HL-60 (cell line): ENCODE measurements around the gene BCL6B.

ENCODE experiments used
- GABPA ChIP-seq: IDR thresholded peaks from 2 replicates; pipeline ENCODE4 v1.6.1; 2012; ENCODE audit warnings: low read depth
- POLR2AphosphoS5 ChIP-seq: IDR thresholded peaks from 2 replicates; pipeline ENCODE4 v1.6.1; 2012; ENCODE audit warnings: low read depth
- TF ChIP-seq, protein P1 (sequence below): IDR thresholded peaks from one replicate; pipeline ENCODE4 v1.5.1; 2011; ENCODE audit warnings: low read length, control low read depth, inconsistent platforms; ENCODE audit not compliant: insufficient read depth
- TF ChIP-seq, protein P2 (sequence below): IDR thresholded peaks from 2 replicates; pipeline ENCODE4 v1.6.1; 2012; ENCODE audit warnings: low read depth; ENCODE audit not compliant: insufficient replicate concordance

DNA sequence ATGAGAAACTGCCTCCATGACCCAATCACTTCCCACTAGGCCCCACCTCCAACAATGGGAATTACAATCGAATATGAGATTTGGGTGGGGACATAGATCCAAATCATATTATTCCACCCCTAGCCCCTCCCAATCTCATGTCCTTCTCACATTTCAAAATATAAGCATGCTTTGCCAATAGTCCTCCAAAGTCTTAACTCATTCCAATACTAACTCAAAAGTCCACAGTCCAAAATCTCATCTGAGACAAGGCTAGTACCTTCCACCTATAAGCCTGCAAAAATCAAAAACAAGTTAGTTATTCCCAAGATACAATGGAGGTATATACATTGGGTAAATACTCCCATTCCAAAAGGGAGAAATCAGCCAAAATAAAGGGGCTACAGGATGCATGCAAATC is 44.3 kb downstream of the BCL6B start:
- TF ChIP-seq, protein P1, sequence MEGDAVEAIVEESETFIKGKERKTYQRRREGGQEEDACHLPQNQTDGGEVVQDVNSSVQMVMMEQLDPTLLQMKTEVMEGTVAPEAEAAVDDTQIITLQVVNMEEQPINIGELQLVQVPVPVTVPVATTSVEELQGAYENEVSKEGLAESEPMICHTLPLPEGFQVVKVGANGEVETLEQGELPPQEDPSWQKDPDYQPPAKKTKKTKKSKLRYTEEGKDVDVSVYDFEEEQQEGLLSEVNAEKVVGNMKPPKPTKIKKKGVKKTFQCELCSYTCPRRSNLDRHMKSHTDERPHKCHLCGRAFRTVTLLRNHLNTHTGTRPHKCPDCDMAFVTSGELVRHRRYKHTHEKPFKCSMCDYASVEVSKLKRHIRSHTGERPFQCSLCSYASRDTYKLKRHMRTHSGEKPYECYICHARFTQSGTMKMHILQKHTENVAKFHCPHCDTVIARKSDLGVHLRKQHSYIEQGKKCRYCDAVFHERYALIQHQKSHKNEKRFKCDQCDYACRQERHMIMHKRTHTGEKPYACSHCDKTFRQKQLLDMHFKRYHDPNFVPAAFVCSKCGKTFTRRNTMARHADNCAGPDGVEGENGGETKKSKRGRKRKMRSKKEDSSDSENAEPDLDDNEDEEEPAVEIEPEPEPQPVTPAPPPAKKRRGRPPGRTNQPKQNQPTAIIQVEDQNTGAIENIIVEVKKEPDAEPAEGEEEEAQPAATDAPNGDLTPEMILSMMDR, result no peak
- TF ChIP-seq POLR2AphosphoS5 (no peak), GABPA (no peak)
- TF ChIP-seq, protein P2, sequence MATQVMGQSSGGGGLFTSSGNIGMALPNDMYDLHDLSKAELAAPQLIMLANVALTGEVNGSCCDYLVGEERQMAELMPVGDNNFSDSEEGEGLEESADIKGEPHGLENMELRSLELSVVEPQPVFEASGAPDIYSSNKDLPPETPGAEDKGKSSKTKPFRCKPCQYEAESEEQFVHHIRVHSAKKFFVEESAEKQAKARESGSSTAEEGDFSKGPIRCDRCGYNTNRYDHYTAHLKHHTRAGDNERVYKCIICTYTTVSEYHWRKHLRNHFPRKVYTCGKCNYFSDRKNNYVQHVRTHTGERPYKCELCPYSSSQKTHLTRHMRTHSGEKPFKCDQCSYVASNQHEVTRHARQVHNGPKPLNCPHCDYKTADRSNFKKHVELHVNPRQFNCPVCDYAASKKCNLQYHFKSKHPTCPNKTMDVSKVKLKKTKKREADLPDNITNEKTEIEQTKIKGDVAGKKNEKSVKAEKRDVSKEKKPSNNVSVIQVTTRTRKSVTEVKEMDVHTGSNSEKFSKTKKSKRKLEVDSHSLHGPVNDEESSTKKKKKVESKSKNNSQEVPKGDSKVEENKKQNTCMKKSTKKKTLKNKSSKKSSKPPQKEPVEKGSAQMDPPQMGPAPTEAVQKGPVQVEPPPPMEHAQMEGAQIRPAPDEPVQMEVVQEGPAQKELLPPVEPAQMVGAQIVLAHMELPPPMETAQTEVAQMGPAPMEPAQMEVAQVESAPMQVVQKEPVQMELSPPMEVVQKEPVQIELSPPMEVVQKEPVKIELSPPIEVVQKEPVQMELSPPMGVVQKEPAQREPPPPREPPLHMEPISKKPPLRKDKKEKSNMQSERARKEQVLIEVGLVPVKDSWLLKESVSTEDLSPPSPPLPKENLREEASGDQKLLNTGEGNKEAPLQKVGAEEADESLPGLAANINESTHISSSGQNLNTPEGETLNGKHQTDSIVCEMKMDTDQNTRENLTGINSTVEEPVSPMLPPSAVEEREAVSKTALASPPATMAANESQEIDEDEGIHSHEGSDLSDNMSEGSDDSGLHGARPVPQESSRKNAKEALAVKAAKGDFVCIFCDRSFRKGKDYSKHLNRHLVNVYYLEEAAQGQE, result no peak
